Type B pancreatic cell (in vitro differentiated cells): ENCODE data around the gene ETS1. TPM values are rescaled to one million over a fixed set of nuclear protein-coding genes. Genes with fewer than 3 reads are reported as not detected.

Source experiments
- DNase-seq: peaks from one replicate; pipeline ENCODE4 v3.0.0; 2021; ENCODE audit warnings: mixed read lengths; ENCODE audit not compliant: unreplicated experiment; ENCODE audit errors: extremely low spot score
- H3K27ac Mint-ChIP-seq: 2 replicates; pipeline ENCODE4 v1.8.0; 2021; ENCODE audit warnings: mild to moderate bottlenecking, mixed read lengths
- H3K27me3 Mint-ChIP-seq: 2 replicates; pipeline ENCODE4 v1.8.0; 2021; ENCODE audit warnings: mixed read lengths
- H3K36me3 Mint-ChIP-seq: 2 replicates; pipeline ENCODE4 v1.8.0; 2021; ENCODE audit warnings: mixed read lengths
- H3K4me1 Mint-ChIP-seq: one replicate; pipeline ENCODE4 v1.8.0; 2021; ENCODE audit warnings: mixed read lengths; ENCODE audit not compliant: unreplicated experiment
- H3K4me3 Mint-ChIP-seq: 2 replicates; pipeline ENCODE4 v1.8.0; 2021; ENCODE audit warnings: mild to moderate bottlenecking, mixed read lengths
- H3K9me3 Mint-ChIP-seq: 2 replicates; pipeline ENCODE4 v1.8.0; 2021; ENCODE audit warnings: mixed read lengths
- CTCF ChIP-seq: fragments of 200-600 bp; sonication (generic); conservative IDR thresholded peaks from 2 replicates; pipeline ENCODE4 v1.5.0; 2021; ENCODE audit warnings: antibody characterized with exemption, mild to moderate bottlenecking
- total RNA-seq: library from RNA; stranded (reverse); gene quantifications from 2 replicates; pipeline ENCODE4 v1.2.1, GENCODE V29; 2021; ENCODE audit warnings: low replicate concordance

Gene ETS1
- total RNA-seq, 1 donor from 2014 or later: 40.6 TPM

- H3K36me3 Mint-ChIP-seq: no peaks in the 10 kb centered on the region
- no peak for TF ChIP-seq CTCF
- peaks cover 21% of the 10 kb centered on the region for H3K4me1 Mint-ChIP-seq
- H3K9me3 Mint-ChIP-seq: no peaks in the 10 kb centered on the region
- no peak overlapping the region for H3K4me3 Mint-ChIP-seq
- no peak for DNase-seq
- peaks cover 90% of the 10 kb centered on the region for H3K27me3 Mint-ChIP-seq
- H3K27ac Mint-ChIP-seq: no peak overlapping the region
These were observed 3.2 kb upstream of the ETS1 start for GRCh38 chr11:128590587-128590986.

- TF ChIP-seq CTCF: no peak
- Mint-ChIP-seq H3K27ac (no peak overlapping the region), H3K9me3 (no peaks in the 10 kb centered on the region), H3K4me1 (peaks cover 24% of the 10 kb centered on the region), H3K4me3 (no peak overlapping the region), H3K36me3 (no peaks in the 10 kb centered on the region), H3K27me3 (peaks cover 91% of the 10 kb centered on the region)
- DNase-seq: no peak
These were observed 2.6 kb upstream of the ETS1 start for GRCh38 chr11:128589998-128590397.

DNA sequence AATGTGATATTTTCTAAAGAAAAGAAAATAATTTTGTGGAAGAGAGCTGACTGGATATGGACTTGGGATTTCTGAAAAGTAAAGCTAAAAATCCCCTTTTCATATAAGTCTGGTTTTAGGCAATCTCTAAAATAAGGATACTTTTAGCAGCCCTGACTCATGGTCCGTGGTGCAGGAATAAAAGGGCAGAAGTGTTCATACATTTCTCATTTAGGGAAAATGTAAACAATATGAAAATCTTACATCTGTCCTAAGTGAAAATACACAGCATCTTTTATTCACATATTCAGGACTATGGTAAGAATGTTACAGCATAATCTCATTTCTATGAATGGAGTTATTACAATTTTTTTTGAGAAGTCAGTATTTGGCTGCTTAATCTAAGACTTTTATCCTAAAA is 735 bp upstream of the ETS1 start:
- Mint-ChIP-seq H3K9me3 (no peaks in the 10 kb centered on the region), H3K36me3 (no peaks in the 10 kb centered on the region), H3K27me3 (peaks cover 90% of the 10 kb centered on the region), H3K27ac (no peak overlapping the region), H3K4me3 (no peak overlapping the region), H3K4me1 (peaks cover 24% of the 10 kb centered on the region)
- no peak for DNase-seq
- no peak for TF ChIP-seq CTCF

GRCh38 chr11:128586689-128587088 is 669 bp downstream of the ETS1 start:
- TF ChIP-seq CTCF: no peak
- no peak for DNase-seq
- Mint-ChIP-seq H3K36me3 (no peaks in the 10 kb centered on the region), H3K9me3 (no peaks in the 10 kb centered on the region), H3K4me3 (no peak overlapping the region), H3K27me3 (peaks cover 85% of the 10 kb centered on the region), H3K27ac (no peak overlapping the region), H3K4me1 (peaks cover 33% of the 10 kb centered on the region)

GRCh38 chr11:128585498-128586238 is 1.7 kb downstream of the ETS1 start:
- Mint-ChIP-seq H3K27ac (no peak overlapping the region), H3K4me1 (peaks cover 33% of the 10 kb centered on the region), H3K9me3 (no peaks in the 10 kb centered on the region), H3K27me3 (peaks cover 85% of the 10 kb centered on the region), H3K4me3 (no peak overlapping the region), H3K36me3 (no peaks in the 10 kb centered on the region)
- no peak for DNase-seq
- TF ChIP-seq CTCF: no peak
